Endometrial microvascular endothelial cells (primary cell): Measurements from ENCODE around the gene HERPUD1. TPM values are rescaled to one million over a fixed set of nuclear protein-coding genes. Genes with fewer than 3 reads are reported as not detected.
"Not testable (repeated sequence)": the region's sequence is repeated elsewhere in the genome, so short reads cannot be mapped to it uniquely, and the experiment has no call there.

Experiments used
- in situ Hi-C: cut with HindIII; loops from 2 replicates; pipeline ENCODE4 v1.10.0; 2017; ENCODE audit warnings: low sequenced_read_pairs, low pct_unique_long_range_greater_than_20kb; ENCODE audit errors: inconsistent ontology term
- total RNA-seq: library from RNA; depleted of rRNA; stranded (reverse); fragments of >200 nt; gene quantifications from one replicate; pipeline ENCODE4 v1.2.3, GENCODE V29; 2015; ENCODE audit errors: inconsistent ontology term

HERPUD1 gene
- 78.0 TPM for total RNA-seq

- in situ Hi-C loops, result no loop called here
Observed at GRCh38 chr16:56931892-56932720, at the start of gene HERPUD1. TSS of gene HERPUD1 (plus strand) at chr16:56932142. CDS start at chr16:56932245, 103 bp downstream.

DNA sequence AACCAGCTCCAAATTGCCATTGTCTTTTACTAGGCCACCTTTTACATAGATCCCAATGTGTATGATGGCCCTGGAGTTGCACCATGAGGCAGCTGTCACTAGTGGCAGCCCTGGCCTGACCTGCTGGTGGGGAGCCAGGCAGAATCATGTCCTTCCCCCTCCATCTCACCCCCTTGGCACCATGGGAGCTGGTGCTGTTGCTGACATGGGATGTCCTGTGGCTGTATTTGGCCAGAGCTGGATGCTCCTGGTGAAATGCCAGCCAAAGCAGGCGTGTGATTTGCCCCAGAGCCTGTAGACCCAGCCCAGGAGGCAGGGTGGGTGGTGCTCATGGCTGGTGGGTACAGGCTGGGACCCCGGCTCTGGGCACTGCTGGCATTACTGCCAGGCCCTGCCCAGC, 48.4 kb upstream of the HERPUD1 start:
- in situ Hi-C loops, result no loop called here

- in situ Hi-C loops, result no loop called here
Observed at GRCh38 chr16:56884026-56884582, 47.8 kb upstream of the HERPUD1 start.

GRCh38 chr16:56884929-56885328, 47.0 kb upstream of the HERPUD1 start:
- in situ Hi-C loops, result not testable (repeated sequence)

DNA sequence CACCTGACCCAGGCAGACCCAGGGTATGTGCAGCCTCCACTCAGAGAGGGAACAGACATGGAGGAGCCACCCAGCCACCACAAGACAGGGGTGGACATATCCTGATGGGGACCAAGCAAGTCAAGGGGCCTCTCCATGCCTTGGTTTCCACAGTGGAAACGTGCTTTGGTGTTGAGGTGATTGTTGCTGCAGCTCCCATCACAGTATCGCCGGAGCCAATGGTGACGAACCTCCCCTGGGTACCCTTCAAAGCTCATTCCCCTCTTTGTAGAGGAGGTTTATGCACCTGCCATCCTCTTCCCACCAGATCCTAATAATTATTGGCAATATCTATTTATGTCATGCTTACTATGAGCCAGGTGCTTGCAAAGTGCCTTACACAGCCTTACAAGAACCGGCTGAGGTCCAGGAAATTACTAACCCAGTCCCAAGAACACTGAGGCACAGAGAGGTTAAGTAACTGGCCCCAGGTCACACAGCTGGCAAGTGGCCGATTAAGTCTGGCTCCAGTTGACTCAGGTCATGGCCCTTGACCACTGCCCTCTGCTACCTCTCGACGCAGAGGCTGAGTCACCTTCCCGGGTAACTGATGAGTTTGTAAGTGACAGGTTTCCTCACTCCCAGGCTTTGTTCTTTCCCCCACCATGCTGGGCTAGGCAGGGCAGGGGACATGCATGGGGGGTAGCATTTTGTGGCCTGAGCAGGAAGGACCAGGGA, 46.3 kb upstream of the HERPUD1 start:
- in situ Hi-C loops, result no loop called here

DNA sequence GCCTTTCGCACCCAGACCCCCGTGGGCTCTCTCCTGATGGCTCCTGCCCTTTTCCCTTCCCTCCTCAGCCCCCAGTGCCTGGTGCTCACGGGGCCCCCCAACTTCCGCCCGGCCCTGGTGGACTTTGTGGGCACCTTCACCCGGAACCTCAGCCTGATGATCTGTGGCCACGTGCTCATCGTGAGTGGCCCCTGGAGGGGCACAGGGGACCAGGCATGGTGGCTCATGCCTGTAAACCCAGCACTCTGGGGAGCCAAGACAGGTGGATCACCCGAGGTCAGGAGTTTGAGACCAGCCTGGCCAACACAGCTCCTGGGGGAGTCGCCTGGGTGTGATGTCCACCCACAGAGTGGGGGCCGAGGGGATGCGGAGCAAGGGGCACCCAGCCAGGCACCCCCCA, 45.6 kb upstream of the HERPUD1 start:
- in situ Hi-C loops, result no loop called here

GRCh38 chr16:56886826-56887225, 45.1 kb upstream of the HERPUD1 start:
- in situ Hi-C loops, result no loop called here

DNA sequence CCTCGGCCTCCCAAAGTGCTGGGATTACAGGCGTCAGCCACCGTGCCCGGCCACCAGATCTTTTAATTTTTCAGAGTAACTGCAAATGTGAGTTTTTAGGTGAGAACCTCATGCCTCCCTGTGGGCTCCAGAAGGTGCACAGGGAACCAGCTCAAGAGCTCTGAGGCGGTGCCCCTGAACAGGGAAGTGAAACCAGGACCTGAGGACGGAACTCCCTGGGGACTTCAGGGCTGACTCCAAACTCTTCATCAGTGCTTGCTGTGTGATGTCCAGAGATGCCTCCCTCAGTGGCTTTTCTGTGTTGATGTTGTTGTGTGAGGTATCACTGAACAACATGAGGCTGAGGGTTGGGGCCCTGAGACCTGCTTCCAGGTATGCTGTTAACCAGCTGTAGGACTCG, 43.1 kb upstream of the HERPUD1 start:
- in situ Hi-C loops, result no loop called here

- in situ Hi-C loops, result no loop called here
Observed at GRCh38 chr16:56889206-56889605, 42.7 kb upstream of the HERPUD1 start.

DNA sequence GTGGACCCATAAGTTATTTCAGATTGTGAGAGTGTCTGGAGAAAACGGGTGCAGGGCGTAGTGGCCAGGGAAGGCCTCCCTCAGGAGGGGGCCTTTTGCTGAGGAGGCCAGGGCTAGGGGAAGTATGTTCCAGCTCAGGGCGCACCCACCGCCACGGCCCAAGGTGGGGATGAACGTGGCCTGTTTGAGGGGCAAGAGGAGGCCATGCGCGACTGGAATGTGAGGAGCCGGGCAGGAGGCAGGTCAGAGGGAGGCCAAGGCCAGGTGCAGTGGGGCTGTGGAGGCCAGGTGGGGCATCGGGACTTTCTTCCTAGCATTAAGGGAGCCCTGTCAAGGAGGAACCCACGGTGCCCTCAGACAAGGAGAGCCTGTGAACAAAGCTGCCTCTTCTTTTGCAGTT, 40.3 kb upstream of the HERPUD1 start:
- in situ Hi-C loops, result no loop called here

GRCh38 chr16:56892705-56893104, 39.2 kb upstream of the HERPUD1 start:
- in situ Hi-C loops, result no loop called here

- in situ Hi-C loops, result no loop called here
Observed at GRCh38 chr16:56894331-56894917, 37.5 kb upstream of the HERPUD1 start.

DNA sequence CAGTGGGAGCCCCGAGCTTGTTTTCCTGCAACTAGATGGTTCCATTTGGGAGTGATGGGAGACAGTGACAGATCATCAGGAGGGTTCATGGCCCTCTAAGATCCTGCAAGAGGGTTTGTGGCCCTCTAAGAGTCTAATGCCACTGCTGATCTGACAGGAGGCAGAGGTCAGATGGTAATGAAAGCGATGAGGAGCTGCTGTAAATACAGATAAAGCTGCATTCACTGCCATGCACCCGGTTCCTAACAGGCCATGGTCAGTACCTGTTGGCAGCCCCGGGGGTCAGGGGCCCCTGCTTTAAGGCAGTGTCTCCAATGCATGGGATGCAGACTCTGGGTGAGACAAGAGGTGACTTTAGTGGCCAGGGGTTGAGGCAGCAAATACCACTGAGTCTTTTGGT, 36.1 kb upstream of the HERPUD1 start:
- in situ Hi-C loops, result no loop called here

- in situ Hi-C loops, result no loop called here
Observed at GRCh38 chr16:56896244-56896643, 35.7 kb upstream of the HERPUD1 start.

- in situ Hi-C loops, result no loop called here
Observed at GRCh38 chr16:56897026-56897799, 34.7 kb upstream of the HERPUD1 start.

- in situ Hi-C loops, result no loop called here
Observed at GRCh38 chr16:56898847-56899246, 33.1 kb upstream of the HERPUD1 start.

DNA sequence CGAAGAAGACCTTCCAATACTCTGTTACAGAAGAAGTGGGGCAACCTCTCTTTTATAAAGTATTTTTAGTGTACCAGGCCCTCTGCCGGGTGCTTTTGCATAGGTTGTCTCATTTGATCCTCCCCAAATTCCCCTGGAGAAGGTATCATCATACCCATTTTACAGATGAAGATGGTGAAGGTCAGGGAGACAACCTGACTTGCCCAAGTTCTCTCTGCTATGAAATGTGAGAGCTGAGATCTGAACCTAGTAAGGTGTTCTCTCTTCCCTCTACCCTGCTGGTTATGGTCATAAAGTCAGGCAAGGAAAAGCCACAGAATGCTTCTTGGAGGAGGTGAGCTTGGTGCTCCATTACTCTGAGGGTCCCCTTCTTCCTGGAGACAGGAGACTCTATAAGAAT, 28.1 kb upstream of the HERPUD1 start:
- in situ Hi-C loops, result no loop called here

- in situ Hi-C loops, result no loop called here
Observed at GRCh38 chr16:56907401-56907800, 24.5 kb upstream of the HERPUD1 start.

DNA sequence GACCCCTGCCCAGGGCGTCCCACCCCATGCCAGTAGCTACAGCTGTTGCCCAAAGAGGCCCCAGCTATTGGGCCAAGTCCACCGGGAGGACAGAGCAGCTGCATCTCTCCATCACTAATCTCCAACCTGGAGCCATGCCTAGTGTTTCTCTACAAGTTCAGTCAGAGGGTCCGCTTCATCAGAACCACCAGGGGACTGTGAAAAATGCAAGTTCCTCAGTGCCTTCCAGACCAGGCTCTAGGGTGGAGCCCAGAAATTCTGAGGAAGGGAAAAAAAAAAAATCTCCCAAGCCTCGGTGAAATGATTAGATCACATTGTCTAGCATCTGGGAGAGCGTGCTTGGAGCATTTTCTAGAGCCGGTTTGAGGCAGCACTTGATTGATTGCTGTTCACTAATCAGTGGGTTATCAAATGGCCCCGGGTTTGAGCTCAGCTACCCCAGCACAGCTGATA, 22.4 kb upstream of the HERPUD1 start:
- in situ Hi-C loops, result no loop called here
